ENCODE data around the gene UGT1A3.

UGT1A3 gene

DNA sequence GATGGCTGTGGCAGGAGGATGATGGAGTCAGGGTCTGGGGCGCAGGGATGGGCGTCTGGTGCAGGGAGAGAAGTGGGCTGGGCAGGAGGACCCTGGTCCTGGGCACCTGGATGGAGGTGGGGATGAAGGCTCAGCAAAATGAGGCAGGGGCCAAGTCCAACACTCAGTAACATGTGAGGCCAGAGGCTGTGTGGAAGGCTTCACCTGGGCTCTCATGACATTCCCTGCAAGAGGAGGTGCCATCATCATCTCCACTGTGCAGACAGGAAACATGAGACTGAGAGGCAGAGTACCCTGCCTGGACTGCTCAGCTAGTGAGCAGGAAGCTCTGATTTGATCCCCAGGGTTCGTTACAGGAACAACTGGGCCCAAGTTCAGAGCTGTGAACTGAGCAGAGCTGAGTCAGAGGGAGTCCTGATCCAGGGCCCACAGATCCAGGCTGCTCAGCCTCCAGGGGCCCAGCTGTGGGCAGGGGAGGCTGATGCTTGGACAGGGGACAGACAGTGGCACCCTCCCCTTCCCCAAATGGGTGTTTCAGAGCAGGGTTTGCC, 88.6 kb downstream of the UGT1A3 start:
- DNase-seq (ENCODE audit: low read depth): no peak

DNA sequence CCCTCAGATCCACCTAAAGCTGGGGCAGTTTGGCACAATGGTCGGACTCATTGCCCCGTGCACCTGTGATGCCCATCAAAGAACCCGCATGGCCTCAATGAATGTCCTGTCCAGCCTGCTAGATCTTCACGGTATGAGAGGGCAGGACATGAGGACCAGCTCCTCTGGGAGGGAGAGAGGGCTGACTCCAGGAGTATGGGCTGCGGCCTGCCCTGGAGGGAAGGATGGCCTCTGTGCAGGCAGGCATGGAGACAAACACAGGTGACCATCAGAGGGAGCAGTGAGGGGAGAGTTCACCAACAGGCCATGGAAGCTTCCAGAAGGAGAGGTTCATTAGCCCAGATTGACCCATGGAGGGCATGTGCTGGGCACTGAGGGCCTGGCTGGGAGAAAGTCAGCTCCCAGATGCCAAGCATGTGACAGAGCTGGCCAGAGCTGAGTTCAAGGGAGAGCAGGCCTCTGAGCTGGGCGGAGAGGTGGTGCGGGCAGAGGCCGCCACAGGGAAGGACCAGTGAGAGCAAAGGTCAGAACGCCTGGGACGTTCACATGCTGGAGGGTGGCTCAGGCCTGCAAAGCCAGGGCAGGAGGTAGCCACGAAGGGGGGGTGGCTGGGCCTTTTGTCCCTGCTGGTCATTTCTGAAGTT, 89.3 kb downstream of the UGT1A3 start:
- DNase-seq (ENCODE audit: low read depth): no peak

GRCh38 chr2:233818639-233819621, 90.1 kb downstream of the UGT1A3 start:
- no peak for DNase-seq (ENCODE audit: low read depth)

DNA sequence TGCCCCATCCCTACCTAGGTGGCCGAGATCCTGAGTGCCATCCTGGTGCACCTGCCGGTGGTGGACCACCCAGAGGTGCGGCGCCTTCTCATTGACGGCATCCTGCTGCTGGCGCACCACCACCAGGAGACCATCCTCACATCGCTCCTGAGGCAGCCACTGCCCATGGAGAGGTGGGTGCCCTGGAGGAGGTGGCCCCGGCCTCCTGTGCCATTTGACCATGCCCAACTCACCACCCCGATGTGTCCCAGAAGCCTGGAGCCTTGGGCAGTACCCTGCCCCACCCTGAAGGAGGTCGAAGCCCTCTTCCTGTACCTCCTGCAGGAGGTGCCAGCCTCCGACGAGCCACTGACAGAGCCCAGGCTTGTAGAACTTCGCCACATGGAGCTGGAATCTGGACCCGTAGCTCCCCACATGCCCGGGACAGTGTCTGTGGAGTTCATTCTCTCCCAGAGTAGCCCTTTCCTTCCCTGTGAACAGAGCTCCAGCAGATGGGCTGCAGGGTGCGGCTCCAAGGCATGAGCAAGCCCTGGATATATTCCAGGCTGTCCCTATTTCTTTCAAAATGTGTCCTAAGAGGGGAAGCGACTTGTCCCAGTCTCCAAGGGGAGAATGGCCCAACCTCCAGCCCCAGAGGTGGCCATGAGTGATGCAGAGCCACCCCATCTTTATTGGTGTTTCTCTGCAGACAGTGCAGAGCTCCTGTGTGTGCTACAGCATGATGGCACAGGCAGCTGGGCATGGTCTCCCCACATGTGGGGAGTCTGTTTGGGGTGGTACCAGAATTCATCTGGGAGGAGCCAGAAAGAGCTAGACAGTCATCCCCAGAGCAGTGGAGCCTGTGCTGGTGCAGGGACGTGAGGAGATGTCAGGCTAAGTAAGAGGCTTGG, 91.3 kb downstream of the UGT1A3 start:
- no peak for DNase-seq (ENCODE audit: low read depth)

GRCh38 chr2:233820774-233821105, 91.9 kb downstream of the UGT1A3 start:
- DNase-seq (ENCODE audit: low read depth): no peak

DNA sequence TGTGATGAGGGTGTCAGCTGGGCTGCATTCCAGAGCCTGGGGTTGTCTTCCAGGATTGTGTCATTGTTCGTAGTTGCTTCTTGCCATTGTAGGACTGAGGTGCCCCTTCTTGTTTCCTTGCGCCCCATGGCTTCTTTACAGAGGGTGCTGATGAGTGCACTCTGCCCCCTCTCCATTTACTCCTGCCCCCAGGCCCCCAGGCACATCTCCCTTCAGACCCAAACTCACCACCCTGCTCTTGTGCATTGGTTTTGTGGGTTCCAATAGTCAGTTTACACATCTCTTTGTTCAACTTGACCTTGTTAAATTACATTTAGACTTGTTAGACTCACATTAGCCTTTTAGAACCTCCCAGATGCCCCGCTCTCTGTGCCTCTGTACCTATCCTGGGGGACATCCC, 92.4 kb downstream of the UGT1A3 start:
- DNase-seq (ENCODE audit: low read depth): no peak

GRCh38 chr2:233821709-233822100, 92.9 kb downstream of the UGT1A3 start:
- no peak for DNase-seq (ENCODE audit: low read depth)

GRCh38 chr2:233822101-233822771, 93.4 kb downstream of the UGT1A3 start:
- no peak for DNase-seq (ENCODE audit: low read depth)

Measured in ELR (cell line).